ENCODE results near the gene RPS8. TPM values are rescaled to one million over a fixed set of nuclear protein-coding genes. Genes with fewer than 3 reads are reported as not detected.
"Not testable (repeated sequence)": the region's sequence is repeated elsewhere in the genome, so short reads cannot be mapped to it uniquely, and the experiment has no call there.

Gene RPS8
- total RNA-seq, 1 donor: 1,221 TPM

DNA sequence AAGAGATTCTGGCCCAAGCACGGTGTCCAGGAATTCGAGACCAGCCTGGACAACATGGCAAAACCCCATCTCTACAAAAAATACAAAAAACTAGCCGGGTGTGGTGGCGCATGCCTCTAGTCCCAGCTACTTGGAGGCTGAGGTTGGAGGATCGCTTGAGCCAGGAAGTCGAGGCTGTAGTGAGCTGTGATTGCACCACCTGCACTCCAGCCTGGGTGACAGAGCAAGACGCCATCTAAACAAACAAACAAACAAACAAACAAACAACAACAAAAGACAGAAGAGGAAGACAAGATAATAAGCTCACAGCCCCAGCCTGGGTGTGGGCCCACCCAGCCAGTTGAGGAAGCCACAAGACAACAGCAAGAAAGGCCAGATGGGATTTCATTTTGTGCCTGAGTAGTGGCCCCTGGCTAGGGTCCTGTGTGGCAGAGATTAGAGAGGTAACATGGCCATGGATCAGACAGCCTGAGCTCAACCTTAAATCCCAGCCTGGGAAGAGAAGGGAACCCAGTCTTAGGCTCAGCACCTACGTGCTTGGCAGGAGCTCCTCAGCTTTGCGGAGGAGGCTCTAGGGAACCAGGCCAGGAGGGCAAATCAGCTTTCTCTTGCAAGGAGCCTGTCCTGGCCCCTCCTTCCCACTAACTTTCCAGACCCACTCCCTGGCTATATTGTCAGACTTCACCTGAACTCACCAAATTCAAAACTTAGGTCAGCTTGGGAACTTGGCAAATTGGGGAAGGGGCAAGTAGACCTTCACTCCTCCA is 17.6 kb downstream of the RPS8 start:
- no peaks in the 10 kb centered on the region for H3K9me3 ChIP-seq (ENCODE audit: low read depth, low read length)
- peak; percentile 46 for DNase-seq (ENCODE audit: insufficient read length, low spot score, missing footprints)
- H3K4me2 ChIP-seq (ENCODE audit: insufficient read depth, low read length): no peak overlapping the region
- no peak overlapping the region for H2AFZ ChIP-seq (ENCODE audit: low read length)
- TF ChIP-seq, protein P1, sequence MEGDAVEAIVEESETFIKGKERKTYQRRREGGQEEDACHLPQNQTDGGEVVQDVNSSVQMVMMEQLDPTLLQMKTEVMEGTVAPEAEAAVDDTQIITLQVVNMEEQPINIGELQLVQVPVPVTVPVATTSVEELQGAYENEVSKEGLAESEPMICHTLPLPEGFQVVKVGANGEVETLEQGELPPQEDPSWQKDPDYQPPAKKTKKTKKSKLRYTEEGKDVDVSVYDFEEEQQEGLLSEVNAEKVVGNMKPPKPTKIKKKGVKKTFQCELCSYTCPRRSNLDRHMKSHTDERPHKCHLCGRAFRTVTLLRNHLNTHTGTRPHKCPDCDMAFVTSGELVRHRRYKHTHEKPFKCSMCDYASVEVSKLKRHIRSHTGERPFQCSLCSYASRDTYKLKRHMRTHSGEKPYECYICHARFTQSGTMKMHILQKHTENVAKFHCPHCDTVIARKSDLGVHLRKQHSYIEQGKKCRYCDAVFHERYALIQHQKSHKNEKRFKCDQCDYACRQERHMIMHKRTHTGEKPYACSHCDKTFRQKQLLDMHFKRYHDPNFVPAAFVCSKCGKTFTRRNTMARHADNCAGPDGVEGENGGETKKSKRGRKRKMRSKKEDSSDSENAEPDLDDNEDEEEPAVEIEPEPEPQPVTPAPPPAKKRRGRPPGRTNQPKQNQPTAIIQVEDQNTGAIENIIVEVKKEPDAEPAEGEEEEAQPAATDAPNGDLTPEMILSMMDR (IDR thresholded peaks at IDR 0.05; ENCODE audit: extremely low read depth, low read depth, low read length): no peak
- no peaks in the 10 kb centered on the region for H3K27me3 ChIP-seq (ENCODE audit: insufficient read depth, low read length)
- no peaks in the 10 kb centered on the region for H4K20me1 ChIP-seq (ENCODE audit: insufficient read depth, low read length)
- no peak overlapping the region for H3K4me3 ChIP-seq (ENCODE audit: insufficient read depth, low read length)
- H3K79me2 ChIP-seq (ENCODE audit: insufficient read depth, low read length): no peaks in the 10 kb centered on the region
- H3K27ac ChIP-seq (ENCODE audit: low read depth, low read length): no peak overlapping the region
- no peaks in the 10 kb centered on the region for H3K36me3 ChIP-seq (ENCODE audit: insufficient read depth, low read length)
- H3K4me1 ChIP-seq (ENCODE audit: insufficient read depth, low read length): peaks cover 5% of the 10 kb centered on the region

DNA sequence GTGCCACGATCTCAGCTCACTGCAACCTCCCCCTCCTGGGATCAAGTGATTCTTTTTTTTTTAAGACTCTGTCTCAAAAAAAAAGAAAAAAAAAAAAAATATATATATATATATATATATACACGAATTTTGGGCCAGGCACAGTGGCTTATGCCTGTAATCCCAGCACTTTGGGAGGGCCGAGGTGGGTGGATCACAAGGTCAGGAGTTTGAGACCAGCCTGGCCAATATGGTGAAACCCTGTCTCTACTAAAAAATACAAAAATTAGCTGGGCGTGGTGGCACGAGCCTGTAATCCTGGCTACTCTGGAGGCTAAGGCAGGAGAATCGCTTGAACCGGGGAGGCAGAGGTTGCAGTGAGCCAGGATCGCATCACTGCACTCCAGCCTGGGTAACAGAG is 22.5 kb downstream of the RPS8 start:
- not testable (repeated sequence) for H3K27me3 ChIP-seq (ENCODE audit: insufficient read depth, low read length); H3K4me2 ChIP-seq (ENCODE audit: insufficient read depth, low read length); H3K36me3 ChIP-seq (ENCODE audit: insufficient read depth, low read length); DNase-seq (ENCODE audit: insufficient read length, low spot score, missing footprints); H3K27ac ChIP-seq (ENCODE audit: low read depth, low read length); H3K9me3 ChIP-seq (ENCODE audit: low read depth, low read length); H3K4me3 ChIP-seq (ENCODE audit: insufficient read depth, low read length)
- Histone ChIP-seq H2AFZ (ENCODE audit: low read length) (peak overlapping the region; percentile 41), H4K20me1 (ENCODE audit: insufficient read depth, low read length) (peaks cover 16% of the 10 kb centered on the region), H3K4me1 (ENCODE audit: insufficient read depth, low read length) (peaks cover 19% of the 10 kb centered on the region), H3K79me2 (ENCODE audit: insufficient read depth, low read length) (peaks cover 25% of the 10 kb centered on the region)

DNA sequence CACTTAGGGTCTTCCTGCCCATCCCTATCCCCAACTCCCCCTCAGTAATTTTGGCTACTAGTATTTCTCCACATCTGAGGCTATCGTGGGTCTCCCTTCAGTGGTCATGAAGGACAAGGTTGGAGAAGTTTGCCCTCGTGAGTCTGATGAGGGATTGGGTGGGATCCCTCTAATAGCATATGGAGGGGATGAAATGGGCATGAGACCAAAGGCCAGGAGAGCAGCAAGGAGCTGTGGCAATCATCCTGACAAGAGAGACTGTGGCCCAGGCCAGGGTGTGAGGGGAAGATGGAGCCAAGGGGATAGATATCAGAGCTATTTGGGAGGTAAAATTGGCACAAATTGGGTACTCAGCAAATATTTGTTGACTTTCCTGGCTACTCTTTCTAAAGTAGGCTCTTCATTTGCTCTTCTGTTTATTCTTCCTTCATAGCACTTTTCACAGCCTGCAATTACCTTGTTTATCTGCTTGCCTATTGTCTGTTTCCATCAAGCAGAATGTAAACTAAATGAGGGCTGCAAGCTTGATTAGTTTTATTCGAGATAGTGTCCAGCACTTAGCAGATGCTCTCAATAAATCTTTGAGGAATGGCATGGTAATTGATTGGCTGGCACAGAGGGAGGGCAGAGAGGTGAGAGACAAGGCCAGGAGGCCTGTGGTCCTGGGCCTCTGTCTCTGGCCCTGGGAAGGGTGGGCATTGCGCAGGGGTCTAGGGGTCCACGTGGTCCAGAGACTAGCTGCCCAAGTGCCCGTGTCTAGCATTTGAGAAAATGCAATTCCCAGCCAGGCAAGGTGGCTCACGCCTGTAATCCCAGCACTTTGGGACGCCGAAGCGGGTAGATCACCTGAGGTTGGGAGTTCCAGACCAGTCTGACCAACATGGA is 23.4 kb downstream of the RPS8 start:
- DNase-seq (ENCODE audit: insufficient read length, low spot score, missing footprints): no peak
- Histone ChIP-seq H3K36me3 (ENCODE audit: insufficient read depth, low read length) (peaks cover 18% of the 10 kb centered on the region), H3K4me1 (ENCODE audit: insufficient read depth, low read length) (peaks cover 20% of the 10 kb centered on the region), H3K9me3 (ENCODE audit: low read depth, low read length) (no peaks in the 10 kb centered on the region), H2AFZ (ENCODE audit: low read length) (peak overlapping the region; percentile 41), H3K27ac (ENCODE audit: low read depth, low read length) (no peak overlapping the region), H3K4me2 (ENCODE audit: insufficient read depth, low read length) (no peak overlapping the region), H4K20me1 (ENCODE audit: insufficient read depth, low read length) (peaks cover 16% of the 10 kb centered on the region), H3K27me3 (ENCODE audit: insufficient read depth, low read length) (no peaks in the 10 kb centered on the region), H3K4me3 (ENCODE audit: insufficient read depth, low read length) (no peak overlapping the region), H3K79me2 (ENCODE audit: insufficient read depth, low read length) (peaks cover 34% of the 10 kb centered on the region)
- TF ChIP-seq, protein P1 (IDR thresholded peaks at IDR 0.05; ENCODE audit: extremely low read depth, low read depth, low read length): no peak

DNA sequence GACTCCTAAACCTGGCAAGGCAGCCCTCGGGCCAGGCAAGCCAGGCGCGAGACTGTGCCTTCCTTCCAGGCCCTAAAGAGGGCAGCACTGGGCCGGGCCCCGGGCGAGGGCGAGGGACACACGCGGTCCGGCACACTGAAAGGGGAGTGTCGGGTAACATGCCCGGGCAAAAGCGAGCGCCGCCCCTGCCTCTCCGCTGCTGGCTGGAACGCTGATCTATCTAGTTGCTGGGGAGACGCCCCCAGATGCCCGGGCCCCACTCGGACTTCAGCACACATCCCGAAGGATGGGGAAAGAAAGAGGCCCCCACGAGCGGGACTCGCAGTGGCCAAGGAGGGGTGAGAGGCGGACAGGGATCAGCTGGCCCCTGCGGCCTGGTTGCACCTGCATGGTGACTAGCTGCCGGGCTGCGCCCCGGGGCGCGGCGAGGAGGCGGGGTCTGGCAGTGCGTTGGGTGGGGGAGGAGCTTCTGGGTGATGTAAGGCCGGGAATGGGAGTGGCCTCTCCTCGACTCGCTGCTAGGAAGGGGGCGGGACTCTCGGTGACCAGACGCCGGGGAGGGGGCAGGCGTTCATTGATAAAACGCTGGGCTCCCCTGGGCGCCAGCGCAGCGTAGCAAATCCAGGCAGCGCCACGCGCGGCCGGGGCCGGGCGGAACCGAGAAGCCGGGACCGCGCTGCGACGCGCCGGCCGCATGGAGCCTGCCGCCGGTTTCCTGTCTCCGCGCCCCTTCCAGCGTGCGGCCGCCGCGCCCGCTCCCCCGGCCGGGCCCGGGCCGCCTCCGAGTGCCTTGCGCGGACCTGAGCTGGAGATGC is 24.6 kb downstream of the RPS8 start, which contains the start of gene PLK3:
Gene PLK3 (plus strand): TSS at position 608 of the 815 bp plus-strand sequence. CDS start 87 bp downstream, at position 695.
- Histone ChIP-seq H3K36me3 (ENCODE audit: insufficient read depth, low read length) (peaks cover 29% of the 10 kb centered on the region), H3K27me3 (ENCODE audit: insufficient read depth, low read length) (no peaks in the 10 kb centered on the region), H3K4me2 (ENCODE audit: insufficient read depth, low read length) (peak within 1 kb of the TSS; percentile 93), H3K9me3 (ENCODE audit: low read depth, low read length) (no peaks in the 10 kb centered on the region), H3K4me3 (ENCODE audit: insufficient read depth, low read length) (peak within 1 kb of the TSS; percentile 82), H3K27ac (ENCODE audit: low read depth, low read length) (peak within 1 kb of the TSS; percentile 80), H4K20me1 (ENCODE audit: insufficient read depth, low read length) (peaks cover 19% of the 10 kb centered on the region), H3K4me1 (ENCODE audit: insufficient read depth, low read length) (peaks cover 20% of the 10 kb centered on the region), H3K79me2 (ENCODE audit: insufficient read depth, low read length) (peaks cover 43% of the 10 kb centered on the region), H2AFZ (ENCODE audit: low read length) (peak within 1 kb of the TSS; percentile 92)
- TF ChIP-seq, protein P1 (IDR thresholded peaks at IDR 0.05; ENCODE audit: extremely low read depth, low read depth, low read length): peak; percentile 82
- peak; percentile 100 for DNase-seq (ENCODE audit: insufficient read length, low spot score, missing footprints)

All from osteoblast (primary cell).